ENCODE results near the gene COL21A1.

The COL21A1 gene

DNA sequence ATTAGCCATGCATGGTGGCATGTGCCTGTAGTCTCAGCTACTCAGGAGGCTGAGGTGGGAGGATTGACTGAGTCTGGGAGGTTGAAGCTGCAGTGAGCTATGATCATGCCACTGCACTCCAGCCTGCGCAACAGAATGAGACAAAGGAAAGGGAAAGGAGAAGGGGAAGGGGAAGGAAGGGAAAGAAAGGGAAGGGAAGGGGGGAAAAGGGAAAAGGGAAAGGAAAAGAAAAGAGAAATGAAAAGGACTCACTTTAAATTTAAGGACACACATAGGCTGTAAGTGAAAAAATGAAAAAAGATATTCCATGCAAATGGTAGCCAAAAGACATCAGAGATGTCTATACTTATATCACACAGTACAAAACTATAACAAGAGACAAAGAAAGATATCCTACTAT is 74.2 kb downstream of the COL21A1 start:
- DNase-seq = no peak

DNA sequence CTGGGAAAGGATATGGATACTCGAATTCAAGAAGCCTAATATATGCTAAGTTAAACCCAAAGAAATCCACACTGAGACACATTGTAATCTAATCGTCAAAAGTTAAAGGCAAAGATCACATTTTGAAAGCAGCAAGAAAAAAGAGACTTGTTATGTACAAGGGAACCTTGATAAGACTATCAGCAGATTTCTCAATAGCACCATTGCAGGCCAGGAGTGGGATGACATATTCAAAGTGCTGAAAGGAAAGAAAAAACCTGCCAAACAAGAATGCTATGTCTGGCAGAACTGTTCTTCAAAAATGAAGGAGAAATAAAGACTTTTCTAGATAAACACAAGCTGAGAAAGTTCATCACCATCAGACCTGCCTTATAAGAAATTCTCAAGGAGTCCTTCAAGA is 75.2 kb downstream of the COL21A1 start:
- DNase-seq = no peak

DNA sequence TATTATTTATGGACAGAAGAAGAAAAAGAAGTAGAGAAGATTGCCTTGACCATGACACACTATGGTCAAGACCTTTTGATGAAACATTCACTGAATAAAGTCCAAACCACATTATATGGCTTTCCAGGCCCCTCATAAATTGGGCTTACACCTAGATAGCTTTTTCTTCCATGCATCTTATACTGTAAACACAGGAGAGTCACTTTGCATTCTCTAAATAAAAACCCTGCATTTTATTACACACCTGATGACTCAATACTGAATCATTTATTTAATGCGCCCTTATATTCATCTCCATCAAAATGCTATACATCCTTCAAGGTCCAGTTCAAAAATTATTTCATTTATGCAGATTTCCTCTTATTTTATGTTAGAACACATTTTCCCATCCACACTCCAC is 78.0 kb downstream of the COL21A1 start:
- DNase-seq = no peak

DNA sequence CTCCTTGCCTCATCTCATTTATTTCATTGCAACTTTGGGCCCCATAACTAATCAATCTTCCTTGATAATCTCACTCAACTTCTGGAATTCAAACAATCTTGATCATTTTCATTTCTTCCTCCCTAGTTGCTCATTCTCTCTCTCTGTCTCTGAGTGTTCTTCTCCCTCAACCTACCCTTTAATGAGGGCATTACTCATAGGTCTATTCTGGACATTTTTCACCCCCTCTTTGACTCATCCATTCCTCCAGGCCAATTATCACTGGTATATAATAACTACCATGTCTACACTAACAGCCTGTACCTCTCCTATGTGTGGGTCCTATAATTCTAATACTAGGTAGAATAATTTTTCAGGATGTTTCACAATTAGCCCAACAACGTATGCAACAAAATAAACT is 78.8 kb downstream of the COL21A1 start:
- DNase-seq = no peak

DNA sequence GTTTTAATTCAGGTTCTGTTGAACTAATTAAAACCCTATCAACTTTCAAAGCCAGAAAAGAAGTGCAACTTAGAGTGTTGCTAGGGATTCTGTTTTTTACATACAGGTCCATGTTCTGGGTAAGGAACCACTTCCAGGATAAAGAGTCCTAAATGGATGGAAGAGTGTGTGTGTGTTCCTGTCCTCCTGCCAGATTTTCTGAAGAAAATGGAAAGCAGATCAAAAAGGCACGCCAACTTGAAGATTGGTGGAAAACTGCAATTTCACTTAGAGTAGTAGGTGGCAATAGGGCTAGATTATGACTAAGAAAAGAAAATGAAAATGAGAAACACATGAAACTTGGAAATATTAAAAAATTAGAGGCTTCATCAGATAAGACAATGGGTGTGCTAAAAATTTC is 85.3 kb downstream of the COL21A1 start:
- no peak for DNase-seq

DNA sequence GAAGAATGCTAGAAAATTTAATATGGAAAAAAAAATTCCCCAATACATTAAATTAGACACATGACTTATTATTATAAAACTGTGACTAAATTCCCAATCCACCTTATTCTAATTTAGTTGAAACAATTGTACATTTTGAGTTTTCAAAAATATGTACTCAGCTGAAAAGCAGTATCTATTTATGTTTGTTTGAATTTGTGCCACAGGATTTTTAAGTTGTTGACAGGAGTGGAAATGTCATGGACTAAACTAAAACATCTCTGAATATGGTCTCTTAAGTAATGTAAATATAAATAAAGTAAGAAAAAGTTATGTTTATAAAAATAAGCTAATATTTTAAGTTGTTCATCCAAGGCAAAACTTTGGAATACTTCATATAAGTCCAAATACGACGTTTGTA is 86.9 kb downstream of the COL21A1 start:
- DNase-seq = no peak

DNA sequence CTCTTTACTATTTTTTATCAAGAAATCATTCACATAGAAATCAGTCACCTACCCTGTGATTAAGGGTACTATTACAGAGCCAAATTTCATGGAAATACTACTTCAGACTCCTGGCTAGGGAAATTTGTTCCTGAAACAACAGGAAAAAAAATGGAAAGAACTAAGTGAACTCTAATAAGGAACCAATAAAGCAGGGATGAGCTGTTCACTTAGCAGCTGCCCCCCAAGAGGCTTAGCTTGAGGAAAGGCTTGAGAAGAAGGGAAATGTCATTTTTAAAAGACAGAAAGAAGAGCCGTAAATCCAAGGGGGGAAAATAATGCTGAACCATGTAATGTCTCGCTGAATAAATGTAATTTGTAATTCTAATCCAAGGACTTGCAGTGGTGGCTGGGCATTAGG is 88.8 kb downstream of the COL21A1 start:
- DNase-seq = no peak

DNA sequence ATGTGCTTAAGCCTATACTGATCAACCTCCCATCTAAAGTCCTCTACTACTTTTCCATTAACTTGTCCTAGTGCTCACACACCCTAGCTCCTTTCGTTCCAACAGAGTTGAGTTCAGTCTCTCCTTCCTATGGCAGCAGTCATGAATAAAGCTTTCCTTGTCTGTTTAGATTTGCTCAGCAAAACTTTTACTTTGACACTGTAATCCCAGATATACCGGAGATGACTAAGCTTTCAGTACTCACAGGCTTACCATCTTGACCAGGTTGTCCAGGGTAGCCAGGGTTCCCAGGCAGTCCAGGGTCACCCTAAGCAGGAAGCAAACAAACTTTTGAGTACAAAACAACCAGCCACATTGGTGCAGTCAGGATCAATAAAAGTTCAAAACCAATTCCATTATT is 90.7 kb downstream of the COL21A1 start:
- no peak for DNase-seq

DNA sequence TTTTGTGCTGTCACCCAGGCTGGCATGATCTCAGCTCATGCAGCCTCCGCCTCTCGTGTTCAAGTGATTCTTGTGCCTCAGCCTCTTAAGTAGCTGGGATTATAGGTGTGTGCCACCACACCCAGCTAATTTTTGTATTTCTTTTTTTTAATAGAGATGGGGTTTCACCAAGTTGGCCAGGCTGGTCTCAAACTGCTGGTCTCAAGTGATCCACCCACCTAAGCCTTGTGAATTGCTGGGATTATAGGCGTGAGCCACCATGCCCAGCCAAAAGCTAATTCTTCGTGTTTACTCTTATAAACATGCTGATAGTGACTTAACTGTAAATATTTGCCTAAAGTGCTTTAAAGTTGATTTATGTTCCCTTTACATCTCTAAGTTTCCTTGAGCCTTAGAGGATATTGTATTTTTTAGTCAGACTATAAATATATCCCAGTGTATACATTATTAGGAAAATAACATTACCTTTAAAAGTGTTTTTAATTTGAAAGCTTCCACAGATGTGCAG is 91.7 kb downstream of the COL21A1 start:
- DNase-seq = no peak

DNA sequence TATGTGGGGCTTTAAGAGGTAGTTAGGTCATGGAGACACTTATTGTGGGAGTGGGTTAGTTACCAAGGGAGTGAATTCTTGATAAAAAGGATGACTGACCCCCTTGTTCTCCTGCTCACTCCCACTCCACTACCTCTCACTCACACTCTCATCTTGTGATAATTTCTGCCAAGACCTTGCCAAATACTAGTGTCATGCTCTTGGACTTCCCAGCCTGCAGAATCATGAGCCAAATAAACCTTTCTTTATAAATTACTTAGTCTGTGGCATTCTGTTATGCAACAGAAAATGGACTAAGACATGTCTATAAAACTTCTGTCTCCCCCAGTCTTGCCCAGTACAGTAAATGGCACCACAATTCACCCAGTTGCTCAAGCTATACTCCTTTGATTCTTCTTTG is 93.3 kb downstream of the COL21A1 start:
- no peak for DNase-seq

DNA sequence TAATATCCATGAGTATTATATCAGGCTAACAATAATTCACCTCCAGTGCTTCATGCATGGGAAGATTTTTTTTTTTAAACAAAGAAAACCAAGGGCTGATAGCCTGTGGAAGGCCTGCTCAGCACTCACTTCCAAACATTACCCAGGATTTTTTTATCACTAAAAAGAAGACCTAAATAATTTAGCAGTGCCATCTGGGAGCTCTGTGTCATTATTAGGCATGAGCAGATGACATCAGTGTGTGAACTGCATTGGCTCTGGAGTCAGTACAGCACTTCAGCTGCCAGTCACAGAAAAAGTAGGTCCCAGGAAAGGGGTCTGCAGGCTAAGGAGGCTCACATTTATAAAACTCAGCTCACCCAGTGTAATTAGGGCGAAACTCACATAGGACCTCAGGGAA is 94.8 kb downstream of the COL21A1 start:
- DNase-seq = no peak

DNA sequence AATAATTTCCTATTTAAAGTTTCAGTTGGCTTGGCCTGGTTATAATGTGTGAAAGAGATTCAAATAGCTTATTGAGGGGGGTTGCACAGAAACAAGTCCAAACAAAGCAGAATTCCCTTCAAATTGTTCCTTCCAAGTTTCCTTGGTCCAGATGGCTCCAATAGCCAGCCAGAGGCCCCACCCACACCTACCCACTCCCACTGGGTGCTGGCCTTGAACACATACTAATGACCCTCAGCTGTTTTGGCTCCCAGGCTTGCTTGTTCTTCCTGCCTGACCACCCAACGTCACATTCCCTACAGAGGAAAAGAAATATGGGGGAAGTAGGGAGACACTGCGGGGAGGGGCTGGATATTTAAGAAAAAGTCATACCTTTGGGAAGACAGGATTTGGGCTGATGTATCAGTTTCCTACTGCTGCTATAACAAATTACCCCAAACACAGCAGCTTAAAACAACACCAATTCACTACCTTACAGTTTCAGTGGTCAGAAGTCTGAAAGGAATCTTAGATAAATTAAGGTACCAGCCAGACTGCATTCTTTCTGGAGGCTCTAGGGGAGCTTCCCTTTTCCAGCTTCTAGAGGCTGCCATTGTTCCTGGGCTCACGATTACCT is 95.7 kb downstream of the COL21A1 start:
- DNase-seq = no peak

DNA sequence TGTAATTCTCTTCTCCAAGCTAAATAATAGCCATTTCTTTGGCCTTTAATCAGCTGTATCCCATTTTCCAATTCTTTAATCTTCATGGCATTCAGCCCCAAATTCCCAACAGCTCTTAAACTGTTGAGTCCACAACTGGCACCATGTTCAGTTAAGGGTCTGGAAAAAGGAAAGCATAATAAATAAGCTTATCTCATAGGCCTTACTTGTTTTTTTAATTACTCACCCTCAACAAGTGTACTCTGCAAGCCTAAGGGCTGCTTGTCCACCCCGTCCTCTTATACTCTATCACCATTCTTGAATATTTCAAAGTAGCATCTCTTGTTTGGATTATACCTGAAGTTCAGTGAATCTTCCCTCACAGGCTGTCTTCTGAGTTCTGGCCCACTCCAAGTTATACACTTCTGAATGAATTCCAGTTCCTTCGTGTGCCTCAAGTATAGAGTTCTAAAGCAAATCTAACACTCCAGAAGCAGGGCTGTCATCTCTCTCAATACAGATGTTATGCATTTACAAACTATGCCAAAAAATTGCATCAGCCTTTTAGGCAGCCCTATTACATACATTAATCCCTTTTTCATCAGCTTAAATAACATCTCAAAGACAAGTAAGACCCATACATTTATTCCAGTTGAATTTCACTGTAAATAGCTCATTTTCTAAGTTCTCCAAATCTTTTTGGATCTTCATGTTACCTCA is 98.7 kb downstream of the COL21A1 start:
- no peak for DNase-seq

DNA sequence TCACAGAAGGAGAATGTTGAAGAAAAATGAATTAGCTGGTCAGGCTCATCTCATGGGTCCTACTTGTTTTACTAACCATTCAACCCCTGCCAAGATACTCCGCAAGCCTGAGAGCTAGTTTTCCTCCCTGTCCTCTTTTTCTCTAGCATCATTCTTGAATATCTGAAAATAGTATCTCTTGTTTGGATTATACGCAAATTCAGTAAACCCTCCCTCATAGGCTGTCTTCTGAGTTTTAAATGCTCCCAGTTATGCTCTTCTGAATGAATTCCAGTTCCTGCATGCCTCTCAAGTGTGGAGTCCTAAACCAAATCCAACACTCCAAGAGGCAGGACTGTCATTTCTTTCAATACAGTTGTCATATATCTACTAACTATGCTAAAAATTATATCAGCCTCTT is 99.6 kb downstream of the COL21A1 start:
- no peak for DNase-seq

DNA sequence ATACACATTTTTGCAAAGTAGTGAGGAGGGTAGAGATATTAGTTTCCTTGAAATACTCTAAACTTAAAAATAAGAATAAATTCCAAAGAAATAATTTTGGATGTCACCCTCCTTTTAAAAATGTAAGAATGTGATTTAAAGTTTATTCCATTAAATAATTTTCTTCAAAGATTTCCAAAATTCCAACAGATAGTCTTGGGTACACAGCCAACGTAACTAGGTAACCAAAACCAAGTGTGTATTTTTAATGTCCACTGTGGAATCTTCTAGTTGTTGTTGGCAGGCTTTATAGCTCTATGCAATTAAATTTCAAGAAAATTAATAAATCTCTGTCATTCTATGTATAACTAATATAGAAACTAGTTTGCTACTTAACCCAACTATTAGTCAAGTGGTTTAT is 101.3 kb downstream of the COL21A1 start:
- DNase-seq = no peak

DNA sequence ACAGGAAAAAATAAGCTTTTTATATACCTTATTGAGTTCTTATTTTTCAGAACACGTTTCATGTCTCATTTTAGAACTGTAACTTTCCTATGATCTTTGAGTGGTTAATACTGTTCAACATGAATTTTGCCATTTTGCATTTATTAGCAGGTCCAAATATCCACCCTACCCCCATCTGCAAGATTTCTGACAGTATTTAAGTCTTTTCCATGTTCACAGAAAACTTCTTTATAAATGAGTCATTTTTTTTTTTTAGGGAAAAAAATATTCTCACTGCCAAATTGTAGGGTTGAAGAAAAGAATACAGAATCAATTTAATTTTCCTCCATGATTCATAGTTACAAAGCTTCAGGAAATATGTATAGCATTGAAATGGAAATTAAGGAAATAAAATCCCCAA is 101.8 kb downstream of the COL21A1 start:
- no peak for DNase-seq

DNA sequence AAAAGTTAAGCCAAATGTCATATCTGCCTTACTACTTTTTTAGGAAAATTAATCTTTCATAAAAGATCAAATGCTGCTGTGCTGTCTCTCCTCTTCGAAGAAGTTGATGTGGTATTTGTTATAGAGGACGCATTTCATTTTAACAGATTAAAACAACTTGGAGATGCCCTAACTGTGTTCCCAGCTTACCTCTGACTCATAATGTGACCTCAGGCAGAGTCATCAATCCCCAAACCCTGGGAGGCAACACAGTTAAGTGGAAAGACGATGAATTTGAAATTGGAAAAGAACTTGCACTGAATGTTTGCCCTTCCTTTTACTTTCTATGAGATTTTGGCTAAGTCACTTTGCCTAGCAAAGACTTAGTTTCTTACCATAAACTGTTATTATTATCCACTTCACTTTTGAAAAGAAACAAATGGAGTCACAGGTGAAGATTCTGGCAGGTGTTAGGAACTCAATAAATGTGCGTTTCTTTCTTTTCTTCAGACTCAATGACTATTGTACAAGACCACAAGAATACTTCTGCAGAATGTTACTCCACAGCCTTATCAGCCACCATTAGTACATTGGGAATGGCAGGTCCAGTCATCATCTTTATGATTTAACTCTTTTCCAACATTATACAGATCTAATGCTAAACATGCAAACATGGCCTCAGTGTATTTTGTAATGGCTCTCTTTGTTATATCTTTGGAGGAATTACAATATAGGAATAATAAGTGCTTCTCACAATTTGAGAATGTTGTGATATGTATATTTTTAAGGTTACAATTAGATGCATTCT is 102.6 kb downstream of the COL21A1 start:
- DNase-seq = no peak

DNA sequence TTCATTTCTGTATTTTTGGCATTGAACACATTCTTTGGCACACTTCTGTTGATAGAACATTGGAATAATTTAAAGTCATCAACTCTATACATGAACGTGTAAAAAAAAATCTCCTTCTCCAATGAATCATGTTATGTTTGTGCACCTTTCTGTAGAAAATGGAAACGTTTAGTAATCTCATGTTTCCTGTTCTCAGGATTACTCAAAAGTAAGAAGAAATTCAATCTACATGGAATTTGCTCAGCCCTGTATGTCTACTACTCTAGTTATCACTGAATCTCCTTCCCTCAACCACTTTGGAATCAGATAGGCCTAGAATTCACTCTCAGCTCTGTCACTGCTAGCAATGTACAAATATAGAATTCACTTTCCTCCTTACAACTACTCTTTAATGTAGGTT is 103.6 kb downstream of the COL21A1 start:
- DNase-seq = no peak

DNA sequence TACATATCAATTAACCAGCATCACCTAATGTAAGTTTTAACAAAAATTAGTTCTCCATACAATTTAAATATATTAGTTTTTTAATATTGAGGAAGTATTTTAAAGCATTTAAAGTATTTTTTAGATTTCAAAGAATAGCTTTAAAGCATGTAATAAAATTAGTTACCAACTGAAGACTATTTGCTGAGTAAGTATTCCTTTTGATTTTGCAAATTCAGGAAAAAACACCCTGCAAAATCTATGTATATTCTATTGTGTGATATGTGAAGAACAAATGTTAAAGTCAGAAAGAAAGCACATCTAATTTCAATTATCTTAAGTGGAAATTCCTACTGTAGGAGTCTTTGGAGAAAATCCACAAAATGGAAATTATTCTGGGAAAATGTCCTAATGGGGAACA is 107.3 kb downstream of the COL21A1 start:
- DNase-seq = no peak

DNA sequence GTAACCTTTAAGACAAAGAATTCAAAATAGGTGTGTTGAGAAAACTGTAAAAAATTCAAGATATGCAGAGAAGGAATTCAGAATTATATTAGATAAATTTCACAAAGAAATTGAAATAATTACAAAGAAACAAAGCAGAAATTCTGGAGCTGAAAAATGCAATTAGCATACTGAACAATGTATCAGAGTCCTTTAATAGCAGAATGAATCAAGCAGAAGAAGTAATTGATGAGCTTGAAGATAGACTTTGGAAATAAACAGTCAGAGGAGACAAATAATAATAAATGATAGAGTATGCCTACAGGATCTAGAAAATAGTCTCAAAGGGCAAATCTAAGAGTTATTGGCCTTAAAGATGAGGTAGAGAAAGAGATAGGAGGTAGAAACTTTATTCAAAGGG is 131.7 kb downstream of the COL21A1 start:
- DNase-seq = no peak

DNA sequence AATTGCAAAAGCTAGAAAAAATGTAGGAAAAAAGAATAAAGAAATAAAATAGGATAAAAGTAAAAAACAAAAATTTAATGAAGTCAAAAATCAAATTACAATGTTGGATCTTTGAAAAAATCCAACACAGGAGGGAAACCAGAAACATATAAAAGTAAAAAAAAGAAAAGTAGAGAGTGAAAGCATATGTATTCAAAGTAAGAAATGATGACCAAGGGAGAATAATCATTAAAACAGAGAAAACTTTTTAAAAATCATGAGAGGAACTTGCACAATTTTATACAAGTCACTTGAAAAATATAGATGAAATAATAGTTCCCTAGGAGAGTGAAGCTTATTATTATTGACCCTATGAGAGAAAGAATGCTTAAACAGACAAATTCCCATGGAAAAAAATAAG is 138.2 kb downstream of the COL21A1 start:
- DNase-seq = no peak

DNA sequence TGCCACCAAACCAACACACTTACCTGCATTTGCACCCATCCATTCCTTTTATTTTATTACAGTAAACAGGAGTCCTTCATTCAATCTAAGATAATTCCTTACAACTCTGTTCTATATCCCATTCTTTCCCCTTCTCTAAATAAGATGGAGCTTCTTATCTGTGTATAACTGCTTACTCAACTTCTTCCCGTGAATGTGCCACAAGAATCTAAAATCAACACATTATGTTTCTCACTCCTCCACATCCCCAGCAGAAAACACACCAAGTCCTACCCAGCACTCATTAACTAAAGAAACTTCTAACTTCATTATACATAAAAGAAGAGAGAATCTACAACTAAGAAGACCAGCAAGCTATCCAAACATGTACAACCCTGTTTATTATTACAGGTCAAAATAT is 141.1 kb downstream of the COL21A1 start:
- DNase-seq = no peak

DNA sequence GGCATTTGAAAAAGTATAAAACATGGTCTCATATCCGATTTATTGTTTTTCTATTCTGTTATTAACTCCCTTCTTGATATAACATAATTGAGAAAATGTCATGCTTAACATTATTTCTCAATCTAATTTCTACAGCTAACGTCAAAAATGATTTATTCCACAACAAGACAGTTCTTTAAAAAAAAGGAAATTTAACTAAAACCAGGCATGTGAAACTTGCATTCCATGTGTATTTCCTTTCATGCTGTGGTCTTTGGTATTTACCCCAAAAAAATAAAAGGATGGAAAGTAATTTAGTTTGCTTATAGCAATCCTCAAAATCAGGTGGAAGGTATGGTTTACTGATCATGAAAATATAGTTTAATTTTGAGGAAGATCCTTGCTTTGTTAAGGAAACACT is 142.8 kb downstream of the COL21A1 start:
- no peak for DNase-seq

DNA sequence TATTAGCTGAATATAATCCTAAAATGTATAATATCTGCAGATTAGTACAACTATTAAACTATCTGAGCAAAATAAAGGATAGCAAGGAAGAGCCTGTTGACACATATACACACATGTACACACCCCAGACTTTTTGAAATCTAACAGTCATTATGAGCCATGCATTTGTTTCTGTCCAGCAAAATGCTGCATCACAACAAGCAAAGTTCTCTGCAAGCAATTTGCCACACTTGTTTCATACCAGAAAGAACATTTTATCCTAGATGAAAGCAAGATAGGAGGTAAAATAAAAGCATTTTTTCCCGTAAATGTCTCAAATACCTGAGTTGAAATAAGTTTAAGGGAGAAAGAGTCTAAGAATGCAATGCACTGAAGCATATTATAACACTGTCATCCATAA is 145.2 kb downstream of the COL21A1 start:
- DNase-seq = no peak

All from CD4-positive, alpha-beta T cell treated with Interleukin-10 for 1 hour (primary cell).